CD14-positive monocyte (primary cell): ENCODE data around the gene ISLR2. TPM values are rescaled to one million over a fixed set of nuclear protein-coding genes. Genes with fewer than 3 reads are reported as not detected.

ENCODE experiments used
- DNase-seq, 3 donors: peaks; one replicate each; pipeline ENCODE4 v3.0.0-alpha.2; 2011 to 2022
- H2AFZ ChIP-seq: 2 replicates; pipeline ENCODE4 v1.6.0; 2012; ENCODE audit warnings: mild to moderate bottlenecking, low read depth, low read length, inconsistent platforms; ENCODE audit not compliant: insufficient read depth, poor library complexity, severe bottlenecking
- H3K27ac ChIP-seq, 2 donors: 1 replicate in 1 of 2; 2 replicates in 1 of 2; pipeline ENCODE4 v1.5.1; 2012 to 2013; ENCODE audit warnings: low read length in 2 of 2, control low read depth in 1 of 2, inconsistent platforms in 1 of 2, low read depth in 1 of 2, mild to moderate bottlenecking in 1 of 2
- H3K27me3 ChIP-seq, 2 donors: one replicate each; pipeline versions ENCODE4 v1.6.0 to v1.6.1; 2011 to 2013; ENCODE audit warnings: low read length in 2 of 2; ENCODE audit not compliant: control insufficient read depth in 2 of 2, insufficient read depth in 2 of 2
- H3K36me3 ChIP-seq, 2 donors: replicated peaks in 1 of 2; 1 replicate in 1 of 2; 2 replicates in 1 of 2; pipeline versions ENCODE4 v1.5.1 to v1.6.1; 2012 to 2013; ENCODE audit warnings: low read length in 2 of 2, control low read depth in 1 of 2, inconsistent platforms in 1 of 2, mild to moderate bottlenecking in 1 of 2; ENCODE audit not compliant: insufficient read depth in 2 of 2, control insufficient read depth in 1 of 2
- H3K4me1 ChIP-seq, 2 donors: 1 replicate in 1 of 2; 2 replicates in 1 of 2; pipeline versions ENCODE4 v1.5.1 to v1.6.1; 2012 to 2013; ENCODE audit warnings: low read length in 2 of 2, control low read depth in 1 of 2, inconsistent platforms in 1 of 2, mild to moderate bottlenecking in 1 of 2, moderate library complexity in 1 of 2; ENCODE audit not compliant: insufficient read depth in 2 of 2, control insufficient read depth in 1 of 2
- H3K4me2 ChIP-seq: replicated peaks from 2 replicates; pipeline ENCODE3; 2012; ENCODE audit warnings: low read length, moderate library complexity, mild to moderate bottlenecking; ENCODE audit not compliant: poor library complexity, severe bottlenecking; ENCODE audit errors: extremely low read depth
- H3K4me3 ChIP-seq, 3 experiments: fragments of 200-600 bp in 1 of 3; sonication (generic) in 1 of 3; replicated peaks in 1 of 3; 1 replicate in 2 of 3; 2 replicates in 1 of 3; pipeline ENCODE4 v1.5.1; 2011 to 2013; ENCODE audit warnings: low read length in 3 of 3, mild to moderate bottlenecking in 3 of 3, control low read depth in 2 of 3, low read depth in 2 of 3, inconsistent platforms in 1 of 3, moderate library complexity in 1 of 3
- H3K79me2 ChIP-seq: 2 replicates; pipeline ENCODE4 v1.6.0; 2012; ENCODE audit warnings: mild to moderate bottlenecking, control low read depth, inconsistent platforms, low read length, moderate library complexity; ENCODE audit not compliant: insufficient read depth
- H3K9ac ChIP-seq: 2 replicates; pipeline ENCODE4 v1.6.0; 2017; ENCODE audit warnings: low read length, mild to moderate bottlenecking; ENCODE audit not compliant: insufficient read depth, poor library complexity, severe bottlenecking
- H3K9me3 ChIP-seq, 2 donors: replicated peaks in 1 of 2; 1 replicate in 1 of 2; 2 replicates in 1 of 2; pipeline versions ENCODE4 v1.5.1 to v1.6.1; 2012 to 2013; ENCODE audit warnings: low read length in 2 of 2, control low read depth in 1 of 2; ENCODE audit not compliant: control insufficient read depth in 1 of 2, insufficient read depth in 1 of 2
- H4K20me1 ChIP-seq: 2 replicates; pipeline ENCODE4 v1.6.0; 2012; ENCODE audit warnings: mild to moderate bottlenecking, low read length, control low read depth, moderate library complexity; ENCODE audit not compliant: insufficient read depth
- H3K27ac Mint-ChIP-seq, 7 donors: one replicate each; pipeline ENCODE4 v1.8.0; 2020; ENCODE audit warnings: mild to moderate bottlenecking in 7 of 7, mixed read lengths in 7 of 7, moderate library complexity in 6 of 7, inconsistent platforms in 2 of 7
- H3K27me3 Mint-ChIP-seq, 3 donors: one replicate each; pipeline ENCODE4 v1.8.0; 2021 to 2022; ENCODE audit warnings: low read depth in 3 of 3, mild to moderate bottlenecking in 3 of 3, mixed read lengths in 3 of 3, moderate library complexity in 3 of 3, inconsistent platforms in 1 of 3
- H3K36me3 Mint-ChIP-seq, 2 donors: one replicate each; pipeline ENCODE4 v1.8.0; 2020; ENCODE audit warnings: mixed read lengths in 2 of 2, inconsistent platforms in 1 of 2, mild to moderate bottlenecking in 1 of 2
- H3K4me1 Mint-ChIP-seq: one replicate; pipeline ENCODE4 v1.8.0; 2020; ENCODE audit warnings: mild to moderate bottlenecking, mixed read lengths
- H3K4me3 Mint-ChIP-seq, 2 donors: one replicate each; pipeline ENCODE4 v1.8.0; 2020; ENCODE audit warnings: mild to moderate bottlenecking in 2 of 2, mixed read lengths in 2 of 2, moderate library complexity in 1 of 2
- H3K9me3 Mint-ChIP-seq, 7 donors: one replicate each; pipeline ENCODE4 v1.8.0; 2020 to 2022; ENCODE audit warnings: mixed read lengths in 7 of 7, mild to moderate bottlenecking in 6 of 7, moderate library complexity in 6 of 7, inconsistent platforms in 2 of 7
- WGBS: methylation state at CpG from one replicate; pipeline ENCODE4 v1.1.5; 2013; ENCODE audit warnings: missing lambda C conversion rate; ENCODE audit not compliant: insufficient coverage; 5-methylcytosine and 5-hydroxymethylcytosine counted together
- intact Hi-C, 2 donors: fragments of 100-400 bp; cut with micrococcal nuclease; formaldehyde crosslinking; loops; one replicate each; pipeline versions ENCODE4 v1.15.0 to v1.15.1; 2023
- polyA plus RNA-seq, 3 donors: library from polyadenylated mRNA; depleted of rRNA in 1 of 3; unstranded in 2 of 3; stranded (reverse) in 1 of 3; fragments of 300-500 nt in 2 of 3; fragments of >200 nt in 1 of 3; fragmentation: Illumina TruSeq in 2 of 3; gene quantifications; 1 replicate in 2 of 3; 2 replicates in 1 of 3; pipeline ENCODE4 v1.2.3, GENCODE V29; 2012 to 2021
- TF ChIP-seq, protein P1 (sequence below): fragments of 200-600 bp; IDR thresholded peaks from one replicate; pipeline ENCODE4 v1.8.0; 2022; ENCODE audit warnings: antibody characterized with exemption, mild to moderate bottlenecking

Gene ISLR2
- polyA plus RNA-seq, 3 donors, result not detected

DNA sequence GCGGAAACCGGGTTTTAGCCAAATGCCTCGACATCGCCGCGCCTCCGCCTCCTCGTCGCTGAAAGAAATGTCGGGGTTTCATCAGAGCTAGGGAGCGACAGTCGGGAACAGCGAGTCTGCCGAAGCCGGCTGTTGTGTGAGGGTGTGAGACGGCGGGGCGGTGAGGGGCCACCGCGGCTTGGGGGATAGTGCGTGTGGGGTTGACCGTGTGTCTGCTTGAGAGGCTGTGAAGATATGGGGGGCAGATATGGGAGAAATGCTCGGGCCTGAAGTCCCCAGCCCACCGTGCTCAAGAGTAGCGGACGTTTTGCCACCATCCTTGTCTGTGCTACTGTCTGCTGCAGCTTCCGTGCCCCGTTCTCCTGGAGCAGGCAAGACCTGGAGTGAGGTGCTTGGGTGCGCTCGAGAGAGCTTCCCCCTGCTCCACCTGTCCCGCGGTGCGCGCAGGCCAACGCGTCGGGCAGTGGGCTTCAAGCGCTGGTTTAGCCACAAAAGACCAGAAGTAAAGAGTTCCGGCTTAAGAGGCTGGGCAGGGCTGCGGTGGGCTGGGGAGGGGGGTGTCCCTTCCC, 716 bp upstream of the ISLR2 start:
- TF ChIP-seq, protein P1, sequence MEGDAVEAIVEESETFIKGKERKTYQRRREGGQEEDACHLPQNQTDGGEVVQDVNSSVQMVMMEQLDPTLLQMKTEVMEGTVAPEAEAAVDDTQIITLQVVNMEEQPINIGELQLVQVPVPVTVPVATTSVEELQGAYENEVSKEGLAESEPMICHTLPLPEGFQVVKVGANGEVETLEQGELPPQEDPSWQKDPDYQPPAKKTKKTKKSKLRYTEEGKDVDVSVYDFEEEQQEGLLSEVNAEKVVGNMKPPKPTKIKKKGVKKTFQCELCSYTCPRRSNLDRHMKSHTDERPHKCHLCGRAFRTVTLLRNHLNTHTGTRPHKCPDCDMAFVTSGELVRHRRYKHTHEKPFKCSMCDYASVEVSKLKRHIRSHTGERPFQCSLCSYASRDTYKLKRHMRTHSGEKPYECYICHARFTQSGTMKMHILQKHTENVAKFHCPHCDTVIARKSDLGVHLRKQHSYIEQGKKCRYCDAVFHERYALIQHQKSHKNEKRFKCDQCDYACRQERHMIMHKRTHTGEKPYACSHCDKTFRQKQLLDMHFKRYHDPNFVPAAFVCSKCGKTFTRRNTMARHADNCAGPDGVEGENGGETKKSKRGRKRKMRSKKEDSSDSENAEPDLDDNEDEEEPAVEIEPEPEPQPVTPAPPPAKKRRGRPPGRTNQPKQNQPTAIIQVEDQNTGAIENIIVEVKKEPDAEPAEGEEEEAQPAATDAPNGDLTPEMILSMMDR, result no peak
- peaks cover 15% of the 10 kb centered on the region for H3K4me1 Mint-ChIP-seq
- no peaks in the 10 kb centered on the region for H4K20me1 ChIP-seq
- no peak overlapping the region for H3K4me2 ChIP-seq
- H3K36me3 Mint-ChIP-seq, result no peaks in the 10 kb centered on the region
- H3K9me3 Mint-ChIP-seq, result peaks cover 0 to 24% (median 2%) of the 10 kb centered on the region in 7 donors
- no peak overlapping the region for H3K4me3 ChIP-seq
- H3K9ac ChIP-seq, result no peak overlapping the region
- no peak overlapping the region for H3K27ac ChIP-seq
- H3K27me3 ChIP-seq, result peaks cover 32 to 86% of the 10 kb centered on the region in 2 donors
- WGBS, result 5% methylated on average over 30 of the region's 40 CpGs
- DNase-seq, result no peak
- H3K27me3 Mint-ChIP-seq, result peaks cover 82 to 92% (median 90%) of the 10 kb centered on the region in 3 donors
- no peak overlapping the region for H2AFZ ChIP-seq
- H3K36me3 ChIP-seq, result no peaks in the 10 kb centered on the region
- peaks cover 0 to 26% of the 10 kb centered on the region in 2 donors for H3K9me3 ChIP-seq
- H3K27ac Mint-ChIP-seq, result no peak overlapping the region
- peak overlapping the region in 1 of 2 donors; percentile 71 for H3K4me3 Mint-ChIP-seq
- intact Hi-C loops, result loop anchor here (5.0 kb wide), 1 partner anchor 193 kb away; no protein-coding TSS in a partner anchor
- no peaks in the 10 kb centered on the region for H3K79me2 ChIP-seq
- H3K4me1 ChIP-seq, result peaks cover 7 to 8% of the 10 kb centered on the region in 2 donors

DNA sequence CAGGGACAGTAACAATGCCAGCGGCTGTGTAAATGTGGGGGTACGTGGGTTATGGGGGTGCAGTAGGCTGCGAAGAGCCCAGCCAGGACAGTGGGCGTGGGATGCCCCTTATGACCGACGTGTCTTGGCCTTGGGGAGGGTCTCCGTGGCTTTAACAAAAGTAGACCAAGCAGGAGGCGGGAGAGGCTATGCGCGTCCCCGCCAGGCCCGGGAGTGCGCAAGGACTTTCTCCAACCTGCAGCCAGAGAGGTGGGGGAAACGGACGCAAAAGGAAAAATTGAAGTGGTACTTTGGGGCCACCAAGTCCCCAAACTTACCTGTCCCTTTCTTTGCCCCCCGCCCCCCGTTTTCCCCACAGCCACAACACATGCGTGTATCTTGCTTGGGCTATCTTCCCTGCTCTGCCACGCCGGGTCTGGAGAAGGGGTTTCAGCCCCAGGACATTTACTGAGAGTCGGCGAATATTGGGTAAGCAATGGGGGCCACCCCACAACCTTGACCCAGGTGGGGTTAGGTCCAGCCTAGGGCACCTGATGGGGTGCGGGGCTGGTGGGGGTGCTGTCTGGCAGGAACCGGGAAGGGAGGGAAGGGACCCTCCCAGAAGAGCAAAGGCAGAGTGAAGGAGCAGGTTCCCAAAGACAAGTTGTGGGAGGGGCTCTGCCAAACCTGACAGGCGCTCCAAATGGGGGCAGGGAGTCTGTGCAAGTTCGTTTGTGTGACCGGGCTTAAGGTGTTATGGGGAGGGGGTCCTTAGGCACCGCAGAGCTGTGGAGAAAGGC, 652 bp downstream of the ISLR2 start:
- no peak overlapping the region for H3K27ac ChIP-seq
- TF ChIP-seq, protein P1, result no peak
- Mint-ChIP-seq H3K36me3 (no peaks in the 10 kb centered on the region), H3K4me3 (peak overlapping the region in 1 of 2 donors; percentile 87), H3K27me3 (peaks cover 91 to 98% (median 97%) of the 10 kb centered on the region in 3 donors), H3K4me1 (peaks cover 23% of the 10 kb centered on the region), H3K27ac (no peak overlapping the region), H3K9me3 (peaks cover 0 to 30% (median 7%) of the 10 kb centered on the region in 7 donors)
- peaks cover 42 to 92% of the 10 kb centered on the region in 2 donors for H3K27me3 ChIP-seq
- intact Hi-C loops, result no loop called here
- DNase-seq, result no peak
- WGBS, result 11% methylated on average over 23 of the region's 28 CpGs
- H3K4me2 ChIP-seq, result no peak overlapping the region
- H3K9me3 ChIP-seq, result peaks cover 0 to 26% of the 10 kb centered on the region in 2 donors
- no peak overlapping the region for H2AFZ ChIP-seq
- H3K36me3 ChIP-seq, result no peaks in the 10 kb centered on the region
- no peaks in the 10 kb centered on the region for H4K20me1 ChIP-seq
- no peak overlapping the region for H3K4me3 ChIP-seq
- H3K9ac ChIP-seq, result no peak overlapping the region
- no peaks in the 10 kb centered on the region for H3K79me2 ChIP-seq
- peaks cover 10 to 12% of the 10 kb centered on the region in 2 donors for H3K4me1 ChIP-seq
